Endothelial cell of umbilical vein (primary cell): ENCODE data around the gene ARHGEF10L. TPM values are rescaled to one million over a fixed set of nuclear protein-coding genes. Genes with fewer than 3 reads are reported as not detected.

ENCODE experiments used
- BruUV-seq: library from RNA; stranded (reverse); fragments of 400-500 nt; replicated peaks from 2 replicates; lab custom pipeline; 2021; lab: Mats Ljungman, UMichigan
- CTCF ChIA-PET: fragments of 300-600, 350-600 bp; sonication (Branson Sonifier 250); formaldehyde crosslinking; loops from one replicate; lab custom pipeline; 2021; ENCODE audit warnings: antibody characterized with exemption, inconsistent platforms; lab: Charles Lee
- POLR2A ChIA-PET: fragments of 300-600, 350-600 bp; sonication (Branson Sonifier 250); formaldehyde crosslinking; loops from one replicate; lab custom pipeline; 2021; ENCODE audit warnings: antibody characterized with exemption, inconsistent platforms; lab: Charles Lee
- DNase-seq: peaks from one replicate; pipeline ENCODE4 v3.0.0-alpha.2; 2011; ENCODE audit warnings: low read depth, low spot score
- FAIRE-seq: peaks from 2 replicates; lab custom pipeline; 2011; peaks lifted over from hg19 to GRCh38; lab: Jason Lieb, UNC
- H2AFZ ChIP-seq: 2 replicates; pipeline ENCODE4 v1.6.0; 2012; ENCODE audit warnings: low read depth, low read length, control low read depth, inconsistent platforms
- H3K27ac ChIP-seq: 2 replicates; pipeline ENCODE4 v1.5.1; 2011; ENCODE audit warnings: low read depth, mild to moderate bottlenecking, control low read depth, low read length, moderate library complexity; ENCODE audit not compliant: insufficient read depth
- H3K27me3 ChIP-seq, 2 experiments: 2 replicates each; pipeline versions ENCODE4 v1.6.0 to v1.6.1; 2011; ENCODE audit warnings: low read length in 2 of 2, mixed read lengths in 1 of 2; ENCODE audit not compliant: control insufficient read depth in 2 of 2, insufficient read depth in 2 of 2
- H3K36me3 ChIP-seq, 2 experiments: 2 replicates in 1 of 2; 3 replicates in 1 of 2; pipeline ENCODE4 v1.5.1; 2011; ENCODE audit warnings: low read length in 2 of 2, mild to moderate bottlenecking in 1 of 2, moderate library complexity in 1 of 2; ENCODE audit not compliant: control insufficient read depth in 2 of 2, insufficient read depth in 2 of 2; ENCODE audit errors: extremely low read depth in 1 of 2
- H3K4me1 ChIP-seq: 3 replicates; pipeline ENCODE4 v1.5.1; 2011; ENCODE audit warnings: mild to moderate bottlenecking, low read length; ENCODE audit not compliant: control insufficient read depth, insufficient read depth; ENCODE audit errors: extremely low read depth
- H3K4me2 ChIP-seq: 2 replicates; pipeline ENCODE4 v1.6.1; 2011; ENCODE audit warnings: low read length, control low read depth, mixed read lengths; ENCODE audit not compliant: insufficient read depth
- H3K4me3 ChIP-seq, 3 experiments: fragments of 200-600 bp in 1 of 3; sonication (generic), shearing (Covaris generic) in 1 of 3; replicated peaks in 1 of 3; 2 replicates each; pipeline ENCODE4 v1.5.1; 2011 to 2016; ENCODE audit warnings: control low read depth in 3 of 3, low read length in 3 of 3, mild to moderate bottlenecking in 2 of 3, inconsistent platforms in 1 of 3, low read depth in 1 of 3, moderate library complexity in 1 of 3; ENCODE audit not compliant: insufficient read depth in 1 of 3
- H3K79me2 ChIP-seq: 2 replicates; pipeline ENCODE4 v1.6.0; 2012; ENCODE audit warnings: low read length, inconsistent platforms; ENCODE audit not compliant: control insufficient read depth, insufficient read depth
- H3K9ac ChIP-seq: replicated peaks from 2 replicates; pipeline ENCODE3; 2011; ENCODE audit warnings: low read length, control low read depth; ENCODE audit not compliant: insufficient read depth; ENCODE audit errors: extremely low read depth
- H3K9me1 ChIP-seq: replicated peaks from 3 replicates; pipeline ENCODE4 v1.6.0; 2011; ENCODE audit warnings: mild to moderate bottlenecking, low read length; ENCODE audit not compliant: control insufficient read depth, insufficient read depth; ENCODE audit errors: extremely low read depth
- H3K9me3 ChIP-seq: replicated peaks from 2 replicates; pipeline ENCODE4 v1.5.1; 2012; ENCODE audit warnings: low read length, inconsistent platforms; ENCODE audit not compliant: control insufficient read depth, insufficient read depth
- H4K20me1 ChIP-seq: replicated peaks from 2 replicates; pipeline ENCODE3; 2011; ENCODE audit warnings: mild to moderate bottlenecking, low read length; ENCODE audit not compliant: control insufficient read depth, insufficient read depth; ENCODE audit errors: extremely low read depth
- CTCF ChIP-seq, 2 donors: IDR thresholded peaks; 1 replicate in 1 of 2; 2 replicates in 1 of 2; pipeline ENCODE4 v1.5.1; 2011; ENCODE audit warnings: low read length in 2 of 2, mild to moderate bottlenecking in 2 of 2, moderate library complexity in 2 of 2, control low read depth in 1 of 2, inconsistent platforms in 1 of 2, low read depth in 1 of 2; ENCODE audit not compliant: insufficient read depth in 1 of 2; ENCODE audit errors: extremely low read depth in 1 of 2
- EZH2 ChIP-seq: IDR thresholded peaks from 2 replicates; pipeline ENCODE4 v1.6.1; 2012; ENCODE audit warnings: borderline replicate concordance, low read depth, mild to moderate bottlenecking, moderate library complexity, low read length, inconsistent platforms; ENCODE audit not compliant: severe bottlenecking
- FOS ChIP-seq: IDR thresholded peaks from 2 replicates; pipeline ENCODE4 v1.6.1; 2011; ENCODE audit warnings: mild to moderate bottlenecking, low read length, moderate library complexity, borderline replicate concordance; ENCODE audit not compliant: insufficient read depth
- GATA2 ChIP-seq: IDR thresholded peaks from 2 replicates; pipeline ENCODE4 v1.7.0; 2011; ENCODE audit warnings: low read depth, mild to moderate bottlenecking, moderate library complexity, mixed read lengths, low read length; ENCODE audit not compliant: insufficient read length, insufficient read depth
- JUN ChIP-seq: IDR thresholded peaks from 2 replicates; pipeline ENCODE4 v1.6.1; 2011; ENCODE audit warnings: borderline replicate concordance, low read depth; ENCODE audit not compliant: insufficient read length, insufficient read depth
- MAX ChIP-seq: IDR thresholded peaks from 2 replicates; pipeline ENCODE4 v1.6.1; 2011; ENCODE audit not compliant: insufficient read depth, insufficient read length
- MYC ChIP-seq: IDR thresholded peaks from one replicate; pipeline ENCODE4 v1.6.1; 2011; ENCODE audit warnings: mild to moderate bottlenecking, low read depth, low read length
- POLR2A ChIP-seq: IDR thresholded peaks from 2 replicates; pipeline ENCODE4 v1.6.1; 2012; ENCODE audit warnings: low read depth, mild to moderate bottlenecking, control low read depth, low read length
- POLR2AphosphoS5 ChIP-seq: IDR thresholded peaks from 2 replicates; pipeline ENCODE4 v1.6.1; 2012; ENCODE audit warnings: low read depth, mild to moderate bottlenecking, control low read depth, low read length, moderate library complexity; ENCODE audit not compliant: insufficient read depth
- dilution Hi-C: fragments of 300-500 bp; cut with MboI; formaldehyde crosslinking; loops from one replicate; pipeline ENCODE4 v1.15.0; 2019; ENCODE audit warnings: low sequenced_read_pairs; ENCODE audit not compliant: extremely low pct_ligation_motif_present
- intact Hi-C: fragments of 100-400 bp; cut with micrococcal nuclease; formaldehyde crosslinking; loops from one replicate; pipeline ENCODE4 v1.10.0; 2022
- polyA plus RNA-seq, 4 experiments: library from polyadenylated mRNA; depleted of rRNA in 3 of 4; stranded (reverse) in 3 of 4; unstranded in 1 of 4; fragments of >200 nt; gene quantifications; 2 replicates each; pipeline versions ENCODE4 v1.2.1 to v1.2.3, GENCODE V29; 2011 to 2012; ENCODE audit warnings: missing spikeins in 1 of 4
- total RNA-seq: library from RNA; stranded (reverse); gene quantifications from 2 replicates; pipeline ENCODE4 v1.2.3, GENCODE V29; 2021

The ARHGEF10L gene
- total and polyA plus RNA-seq, 2 donors (not counting 3 experiments of a cell fraction or from before 2014, with no cell fraction given), result 1.9 to 5.2 TPM

GRCh38 chr1:17725811-17726582 lies 186.5 kb downstream of the ARHGEF10L start:
- no peaks in the 10 kb centered on the region for H3K27me3 ChIP-seq
- dilution Hi-C loops (no loop called here), intact Hi-C loops (no loop called here)
- no peak overlapping the region for H3K9ac ChIP-seq
- no peaks in the 10 kb centered on the region for H3K9me1 ChIP-seq
- H3K36me3 ChIP-seq, result no peaks in the 10 kb centered on the region
- H4K20me1 ChIP-seq, result no peaks in the 10 kb centered on the region
- H3K4me2 ChIP-seq, result no peak overlapping the region
- TF ChIP-seq GATA2, result no peak
- no peak for TF ChIP-seq JUN
- no peak for TF ChIP-seq MYC
- no peak for TF ChIP-seq MAX
- no peak for TF ChIP-seq POLR2AphosphoS5
- no peak for TF ChIP-seq CTCF (IDR thresholded peaks at IDR 0.05; ENCODE audit: extremely low read depth in 1 of 2, insufficient read depth in 1 of 2, low read depth in 1 of 2, low read length in 2 of 2)
- TF ChIP-seq EZH2, result no peak
- no peak for TF ChIP-seq FOS
- no peak for TF ChIP-seq POLR2A
- FAIRE-seq (no peak), DNase-seq (no peak)
- CTCF ChIA-PET, result interaction anchor here (0.6 kb wide), 1 partner anchor 79 kb away, joined by 3 read pairs; no protein-coding TSS in a partner anchor
- H3K27ac ChIP-seq, result no peak overlapping the region
- H3K79me2 ChIP-seq, result no peaks in the 10 kb centered on the region
- no peak overlapping the region for H3K4me3 ChIP-seq
- no peaks in the 10 kb centered on the region for H3K4me1 ChIP-seq
- H3K9me3 ChIP-seq, result no peaks in the 10 kb centered on the region
- H2AFZ ChIP-seq, result no peak overlapping the region
- POLR2A ChIA-PET, result no interaction called here
- BruUV-seq, result no TSS peak
